ENCODE results near the gene ZFP62.
A peak's percentile ranks its signal among the peaks of the same experiment; 100 is the strongest.
"Not testable (repeated sequence)": the region's sequence is repeated elsewhere in the genome, so short reads cannot be mapped to it uniquely, and the experiment has no call there.

ZFP62 gene

GRCh38 chr5:180860887-180861822, at the start of gene ZFP62:
ZFP62 (minus strand) TSS chr5:180861276; CDS start chr5:180861219, 57 bp downstream.
- DNase-seq: peak; percentile 94

DNA sequence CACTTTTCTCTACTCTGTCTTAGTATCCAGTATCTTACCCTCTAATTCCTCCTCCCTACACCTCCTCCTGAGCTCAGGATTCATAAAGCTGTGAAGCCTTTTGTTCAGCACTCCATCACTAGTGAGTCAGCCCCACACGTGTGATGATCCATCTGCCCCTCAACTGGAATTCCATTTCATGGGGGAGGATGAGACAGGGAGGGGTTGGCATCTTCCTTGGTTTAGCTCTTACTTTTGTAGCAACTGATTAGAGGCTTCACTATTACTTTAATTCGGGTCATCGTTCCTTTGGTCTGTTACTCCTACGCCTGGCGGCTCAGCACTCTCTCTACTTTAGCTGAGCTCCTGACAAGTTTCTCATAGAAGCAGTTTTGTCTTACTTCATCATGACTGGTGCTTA, 49.7 kb upstream of the ZFP62 start:
- DNase-seq: no peak

- DNase-seq: no peak
Measured at GRCh38 chr5:180910182-180910581, 49.1 kb upstream of the ZFP62 start.

DNA sequence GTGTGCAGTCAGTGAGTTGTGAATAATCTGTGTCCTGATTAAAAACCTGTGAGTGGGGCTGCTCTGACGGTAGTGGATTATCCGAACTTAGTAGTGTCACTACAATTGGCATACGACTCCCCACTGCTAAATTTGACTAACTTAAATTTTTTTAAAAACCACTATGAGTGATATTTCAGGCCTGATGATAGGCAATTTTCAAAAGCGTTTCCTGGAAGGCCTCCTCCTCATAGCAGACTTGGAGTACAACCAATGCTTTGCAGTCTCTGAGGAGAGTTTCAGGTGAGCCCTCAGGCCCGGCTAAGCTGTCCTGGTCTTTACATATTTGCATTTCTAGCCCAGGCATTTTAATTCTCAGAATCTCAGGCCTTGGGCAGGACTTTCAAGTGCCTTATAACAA, 48.7 kb upstream of the ZFP62 start:
- DNase-seq: no peak

DNA sequence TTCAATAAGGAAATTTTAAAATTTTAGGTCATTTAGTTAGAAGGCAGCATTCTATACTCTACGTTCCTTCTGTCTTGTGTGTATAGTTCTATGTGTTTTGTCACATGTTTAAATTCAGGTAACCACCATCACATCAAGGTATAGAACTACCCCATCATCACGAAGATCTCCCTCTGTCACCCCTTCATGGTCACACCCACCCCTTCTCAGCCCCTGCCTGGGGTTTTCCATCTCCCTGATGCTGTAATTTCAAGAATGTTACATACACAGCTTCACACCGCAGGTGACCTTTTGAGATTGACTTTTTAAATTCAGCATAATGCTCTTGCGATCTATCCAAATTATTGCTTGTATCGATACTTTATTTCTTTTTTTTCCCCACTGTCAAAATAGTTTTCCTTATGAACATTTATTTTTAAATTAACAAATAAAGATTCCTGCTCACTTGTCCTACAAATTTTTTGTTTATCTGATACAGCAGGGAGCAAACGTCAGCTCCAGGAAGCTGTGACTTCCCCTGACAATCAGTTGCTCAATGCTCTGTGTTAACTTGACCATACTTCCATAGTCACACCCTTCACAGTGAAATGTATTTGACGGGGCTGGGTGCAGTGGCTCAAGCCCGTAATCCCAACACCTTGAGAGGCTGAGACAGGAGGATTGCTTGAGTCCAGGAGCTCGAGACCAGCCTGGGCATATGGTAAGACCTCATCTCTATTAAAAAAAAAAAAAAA, 48.1 kb upstream of the ZFP62 start:
- DNase-seq: no peak

GRCh38 chr5:180908400-180908799, 47.3 kb upstream of the ZFP62 start:
- no peak for DNase-seq

- no peak for DNase-seq
Measured at GRCh38 chr5:180901319-180902009, 40.4 kb upstream of the ZFP62 start.

DNA sequence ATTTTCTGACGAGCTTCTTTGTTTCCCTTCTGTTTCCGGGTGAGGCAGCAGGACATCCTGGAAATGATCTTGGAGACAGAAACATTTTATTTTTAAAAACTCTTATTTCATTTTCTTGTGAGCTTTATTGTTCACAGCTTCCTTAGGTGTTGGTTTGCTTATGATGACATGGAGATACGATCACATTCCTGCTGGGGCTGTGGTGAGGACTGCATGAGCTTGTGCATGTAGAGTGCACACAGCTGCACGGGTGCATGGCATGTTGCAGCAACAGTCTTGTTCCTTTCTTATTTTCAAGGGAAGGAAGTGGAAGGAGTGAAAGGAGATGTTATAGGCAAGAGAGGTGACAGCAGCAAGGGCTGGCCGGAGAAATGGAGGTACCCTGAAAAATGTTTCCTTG, 39.1 kb upstream of the ZFP62 start:
- no peak for DNase-seq

- no peak for DNase-seq
Measured at GRCh38 chr5:180898621-180899246, 37.7 kb upstream of the ZFP62 start, which contains the start of gene BTNL8. BTNL8 (plus strand) TSS chr5:180899159; CDS start chr5:180899311, 152 bp downstream.

DNA sequence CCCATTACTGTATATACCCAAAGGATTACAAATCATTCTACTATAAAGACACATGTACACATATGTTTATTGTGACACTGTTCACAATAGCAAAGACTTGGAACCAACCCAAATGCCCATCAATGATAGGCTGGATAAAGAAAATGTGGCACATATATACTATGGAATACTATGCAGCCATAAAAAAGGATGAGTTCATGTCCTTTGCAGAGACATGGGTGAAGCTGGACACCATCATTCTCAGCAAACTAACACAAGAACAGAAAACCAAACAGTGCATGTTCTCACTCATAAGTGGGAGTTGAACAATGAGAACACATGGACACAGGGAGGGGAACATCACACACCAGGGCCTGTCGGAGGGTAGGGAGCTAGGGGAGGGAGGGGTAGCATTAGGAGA, 34.3 kb upstream of the ZFP62 start:
- DNase-seq: not testable (repeated sequence)

DNA sequence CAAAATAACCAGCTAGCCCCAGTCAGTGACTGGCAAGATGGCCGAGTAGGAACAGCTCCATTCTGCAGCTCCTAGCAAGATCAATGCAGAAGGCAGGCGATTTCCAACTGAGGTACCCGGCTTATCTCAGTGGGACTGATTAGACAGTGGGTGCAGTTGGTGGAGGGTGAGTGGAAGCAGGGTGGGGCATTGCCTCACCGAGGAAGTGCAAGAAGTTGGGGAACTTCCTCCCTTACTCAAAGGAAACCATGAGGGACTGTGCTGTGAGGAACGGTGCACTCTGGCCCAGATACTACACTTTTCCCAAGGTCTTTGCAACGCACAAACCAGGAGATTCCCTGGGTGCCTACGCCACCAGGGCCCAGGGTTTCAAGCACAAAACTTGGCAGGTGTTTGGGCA, 28.3 kb upstream of the ZFP62 start:
- DNase-seq: no peak

DNA sequence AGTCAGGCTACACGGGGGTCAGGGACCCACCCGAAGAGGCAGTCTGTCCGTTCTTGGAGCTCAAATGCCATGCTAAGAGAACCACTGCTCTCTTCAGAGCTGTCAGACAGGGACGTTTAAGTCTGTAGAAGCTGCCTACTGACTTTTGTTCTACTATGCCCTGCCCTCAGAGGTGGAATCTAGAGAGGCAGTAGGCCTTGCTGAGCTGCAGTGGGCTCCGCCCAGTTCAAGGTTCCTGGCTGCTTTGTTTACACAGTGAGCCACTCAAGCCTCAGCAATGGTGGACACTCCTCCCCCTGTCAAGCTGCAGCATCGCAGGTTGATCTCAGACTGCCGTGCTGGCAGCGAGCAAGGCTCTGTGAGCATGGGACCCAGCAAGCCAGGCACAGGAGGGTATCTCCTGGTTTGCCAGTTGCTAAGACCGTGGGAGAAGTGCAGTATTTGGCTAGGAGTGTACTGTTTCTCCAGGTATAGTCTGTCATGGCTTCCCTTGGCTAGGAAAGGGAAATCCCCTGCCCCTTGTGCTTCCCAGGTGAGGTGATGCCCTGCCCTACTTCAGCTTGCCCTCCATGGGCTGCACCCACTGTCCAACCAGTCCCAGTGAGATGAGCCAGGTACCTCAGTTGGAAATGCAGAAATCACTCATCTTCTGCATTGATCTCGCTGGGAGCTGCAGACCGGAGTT, 24.9 kb upstream of the ZFP62 start:
- DNase-seq: not testable (repeated sequence)

GRCh38 chr5:180875860-180876426, 14.9 kb upstream of the ZFP62 start:
- DNase-seq: no peak

- DNase-seq: no peak
Measured at GRCh38 chr5:180874804-180875582, 13.9 kb upstream of the ZFP62 start.

DNA sequence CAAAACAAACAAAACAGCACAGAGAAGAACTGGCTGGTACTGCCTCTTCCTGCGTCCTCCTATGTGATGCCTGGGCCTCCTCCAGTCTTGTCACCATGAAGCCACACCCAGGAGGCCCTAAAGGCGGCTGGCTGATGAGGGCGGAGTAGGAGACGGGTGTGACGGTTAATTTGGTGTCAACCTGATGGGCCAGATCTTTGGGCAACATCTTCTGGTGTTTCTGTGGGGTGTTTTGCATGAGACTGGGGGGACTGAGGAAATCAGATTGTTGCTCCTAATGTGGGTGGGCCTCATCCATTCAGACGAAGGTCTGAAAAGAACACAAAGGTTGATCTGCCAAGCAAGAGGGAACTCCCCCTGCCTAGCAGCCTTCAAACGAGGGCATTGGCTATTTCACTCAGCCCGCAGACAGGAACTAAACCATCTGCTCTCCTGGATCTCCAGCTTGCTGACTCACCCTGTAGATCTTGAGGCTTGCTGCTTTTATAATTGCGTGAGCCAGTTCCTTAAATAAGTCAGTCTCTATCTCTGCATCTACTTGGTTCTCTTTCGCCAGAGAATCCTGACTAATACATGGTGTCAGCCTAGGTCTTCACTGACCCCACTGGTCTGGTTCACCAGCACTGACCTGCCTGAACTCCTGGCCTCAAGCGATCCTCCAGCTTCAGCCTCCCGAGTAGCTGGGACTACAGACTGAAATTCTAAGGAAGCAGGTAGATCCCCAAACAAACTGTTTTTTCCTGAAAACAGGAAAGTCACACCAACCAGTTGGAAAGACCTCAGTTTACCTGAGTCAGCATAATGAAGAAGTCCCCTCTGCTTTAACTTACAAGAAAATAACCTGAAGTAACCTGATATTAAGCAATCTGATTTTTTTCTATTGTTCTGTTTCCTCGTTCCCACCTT, 12.8 kb upstream of the ZFP62 start:
- no peak for DNase-seq

DNA sequence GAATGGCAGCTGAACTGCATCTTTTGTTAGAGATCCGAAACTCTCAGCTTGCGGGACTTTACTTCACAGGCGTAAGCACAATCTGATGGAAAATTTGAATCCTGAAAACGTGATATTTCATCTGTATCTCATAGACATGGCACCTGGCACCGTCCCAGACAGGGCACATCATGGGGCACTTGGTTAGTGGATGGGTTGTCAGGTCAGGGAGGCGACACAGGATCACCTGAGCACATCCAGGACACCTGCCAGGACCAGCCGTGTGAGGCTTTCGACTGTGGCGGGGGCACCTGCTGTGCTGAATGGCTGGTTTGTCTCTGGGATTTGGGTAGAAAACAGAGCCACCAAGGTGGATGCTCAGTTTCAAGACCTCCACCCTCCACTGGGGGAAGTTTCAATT, 11.3 kb upstream of the ZFP62 start:
- no peak for DNase-seq

DNA sequence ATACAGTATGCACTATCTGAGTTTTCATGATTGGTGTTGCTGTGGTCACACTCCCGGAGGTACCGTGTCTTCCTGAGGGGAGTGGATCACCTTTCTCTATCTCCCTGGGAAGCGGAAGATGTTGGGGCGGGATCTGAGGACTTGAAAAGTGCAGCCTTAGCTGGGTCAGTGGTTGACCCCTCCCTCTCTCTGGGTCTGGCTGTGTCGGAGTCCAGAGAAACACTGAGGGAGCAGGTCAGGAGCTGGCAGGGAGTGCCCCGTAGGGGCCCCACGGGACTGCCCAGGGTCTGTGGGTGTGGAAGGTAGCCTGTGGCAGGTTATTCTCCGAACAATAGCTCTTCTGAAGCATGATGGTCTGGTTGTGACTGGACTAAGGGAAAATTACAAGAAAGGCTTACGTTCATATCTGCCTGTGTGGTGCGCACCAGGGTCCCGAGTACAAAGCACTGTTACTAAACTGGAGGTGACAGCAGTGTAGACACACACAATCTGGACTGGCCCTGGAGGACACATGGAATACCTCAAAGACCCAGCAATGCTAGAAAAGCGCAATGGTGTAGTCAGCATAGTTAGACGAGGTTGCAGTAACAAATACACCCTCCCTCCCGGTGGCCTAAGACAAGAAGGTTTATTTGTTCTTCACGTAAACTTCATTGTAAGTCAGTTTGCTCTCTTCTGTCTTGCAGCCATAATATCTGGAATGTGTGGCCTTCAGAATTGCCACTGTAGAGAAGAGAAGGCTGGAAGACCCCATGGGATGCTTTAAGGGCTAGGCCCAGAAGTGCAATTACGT, 9.4 kb upstream of the ZFP62 start:
- no peak for DNase-seq

DNA sequence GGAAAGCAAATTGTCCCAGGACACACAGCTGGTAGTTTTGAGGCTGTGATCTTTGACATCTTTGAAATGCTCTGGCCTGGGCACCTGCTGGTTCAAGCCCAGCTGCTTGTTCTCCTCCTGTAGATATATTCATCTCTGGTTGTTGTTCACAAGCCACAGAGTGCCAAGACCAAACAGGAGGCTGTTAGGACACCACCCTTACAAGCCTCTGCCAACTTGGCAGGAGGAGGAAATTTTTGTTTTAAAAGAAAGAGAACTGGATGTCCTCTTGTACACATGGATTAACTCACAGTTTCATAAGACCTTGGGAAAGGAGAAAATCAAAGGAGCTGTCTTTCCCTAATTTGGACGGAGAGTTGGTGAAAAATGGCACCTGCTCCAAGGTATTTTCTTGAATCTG, 8.5 kb upstream of the ZFP62 start:
- DNase-seq: no peak

GRCh38 chr5:180868960-180869359, 7.9 kb upstream of the ZFP62 start:
- peak; percentile 71 for DNase-seq
